Ascending aorta (tissue), 2 donors: ENCODE data around the gene MTARC2. TPM values are rescaled to one million over a fixed set of nuclear protein-coding genes. Genes with fewer than 3 reads are reported as not detected.
"Not testable (repeated sequence)": the region's sequence is repeated elsewhere in the genome, so short reads cannot be mapped to it uniquely, and the experiment has no call there.

ENCODE experiments used
- DNase-seq, 2 donors: peaks; one replicate each; pipeline ENCODE4 v3.0.0-alpha.2; 2019; ENCODE audit warnings: low spot score in 2 of 2
- H3K27ac ChIP-seq, 2 donors: fragments of 200-600 bp; sonication (generic); one replicate each; pipeline ENCODE4 v1.5.1; 2016 to 2017; ENCODE audit warnings: mild to moderate bottlenecking in 1 of 2
- H3K27me3 ChIP-seq: fragments of 200-600 bp; sonication (generic); one replicate; pipeline ENCODE4 v1.5.1; 2017
- H3K36me3 ChIP-seq, 2 donors: fragments of 200-600 bp; sonication (generic); one replicate each; pipeline ENCODE4 v1.5.1; 2016
- H3K4me1 ChIP-seq, 2 donors: fragments of 200-600 bp; sonication (generic); one replicate each; pipeline ENCODE4 v1.5.1; 2016 to 2017; ENCODE audit warnings: mild to moderate bottlenecking in 1 of 2
- H3K4me3 ChIP-seq, 2 donors: fragments of 200-600 bp; sonication (generic); one replicate each; pipeline ENCODE4 v1.5.1; 2016 to 2017; ENCODE audit warnings: mild to moderate bottlenecking in 1 of 2
- H3K9me3 ChIP-seq, 2 donors: fragments of 200-600 bp; sonication (generic); one replicate each; pipeline ENCODE4 v1.5.1; 2016
- CTCF ChIP-seq, 3 experiments: fragments of 200-600 bp in 2 of 3; fragments of 450-650 bp in 1 of 3; sonication (generic) in 2 of 3; IDR thresholded peaks; one replicate each; pipeline ENCODE4 v1.5.1; 2016 to 2019; ENCODE audit warnings: antibody characterized with exemption in 3 of 3, mild to moderate bottlenecking in 1 of 3, moderate library complexity in 1 of 3
- intact Hi-C: fragments of 100-400 bp; cut with DNase I; formaldehyde crosslinking; loops from one replicate; pipeline ENCODE4 v1.15.1; 2023
- total RNA-seq: library from RNA; depleted of rRNA; stranded (reverse); fragments of >200 nt; gene quantifications from one replicate; pipeline ENCODE4 v1.1.0, GENCODE V29; 2016

The MTARC2 gene
- total RNA-seq, 1 donor from 2014 or later, result 23.7 TPM

GRCh38 chr1:220733086-220733601 is 15.0 kb upstream of the MTARC2 start:
- Histone ChIP-seq H3K4me3 (peak overlapping the region; percentile 24 to 56), H3K9me3 (no peaks in the 10 kb centered on the region), H3K27me3 (no peaks in the 10 kb centered on the region), H3K36me3 (no peaks in the 10 kb centered on the region), H3K4me1 (peaks cover 0 to 11% of the 10 kb centered on the region in 2 donors), H3K27ac (peak overlapping the region; percentile 80 to 82)
- intact Hi-C loops, result loop anchor here (1.0 to 5.0 kb wide), 6 partner anchors 16 to 461 kb away; partner anchors contain the start of genes C1orf115, MARK1, MTARC1 and MTARC2
- TF ChIP-seq CTCF (IDR thresholded peaks at IDR 0.05), result peak; percentile 79 to 92 (median 90)
- peak in 1 of 2 donors; percentile 88 for DNase-seq

DNA sequence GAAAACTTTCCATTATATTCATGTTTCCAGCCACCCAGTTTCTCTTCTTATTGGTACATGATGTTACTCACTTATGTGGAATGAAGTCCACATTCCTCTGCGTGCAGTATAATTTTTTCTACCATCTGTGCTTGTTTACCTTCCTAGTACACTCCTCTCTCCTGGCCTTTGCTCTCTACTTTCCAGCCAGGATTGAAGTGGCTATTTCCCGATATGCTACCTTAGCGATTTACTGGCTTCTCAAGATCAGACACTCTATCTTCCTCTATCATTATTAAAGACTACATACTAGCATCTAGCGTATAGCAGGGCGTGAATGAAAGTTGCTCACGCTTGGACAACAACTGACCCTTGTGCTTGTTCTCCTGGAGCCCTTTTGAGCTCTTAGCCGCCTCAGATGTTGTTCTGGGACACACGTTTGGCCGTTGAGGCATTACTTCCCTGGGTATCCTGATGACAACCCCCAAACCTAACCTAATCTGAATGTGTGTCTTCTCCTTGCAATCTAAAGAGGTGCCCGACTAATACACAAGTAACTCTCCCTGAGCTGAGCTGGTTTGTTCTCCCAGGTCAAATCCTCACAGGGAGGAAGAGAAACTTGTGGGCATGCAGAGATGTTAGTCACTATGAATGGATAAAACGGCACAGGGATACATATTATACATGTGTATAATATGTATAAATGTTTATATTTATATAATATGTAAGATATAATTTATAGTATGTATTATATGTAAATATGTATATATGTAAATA is 13.4 kb upstream of the MTARC2 start:
- intact Hi-C loops, result loop anchor here (5.0 kb wide), 3 partner anchors 53 to 462 kb away; partner anchors contain the start of genes MARK1, MTARC1 and RAB3GAP2

DNA sequence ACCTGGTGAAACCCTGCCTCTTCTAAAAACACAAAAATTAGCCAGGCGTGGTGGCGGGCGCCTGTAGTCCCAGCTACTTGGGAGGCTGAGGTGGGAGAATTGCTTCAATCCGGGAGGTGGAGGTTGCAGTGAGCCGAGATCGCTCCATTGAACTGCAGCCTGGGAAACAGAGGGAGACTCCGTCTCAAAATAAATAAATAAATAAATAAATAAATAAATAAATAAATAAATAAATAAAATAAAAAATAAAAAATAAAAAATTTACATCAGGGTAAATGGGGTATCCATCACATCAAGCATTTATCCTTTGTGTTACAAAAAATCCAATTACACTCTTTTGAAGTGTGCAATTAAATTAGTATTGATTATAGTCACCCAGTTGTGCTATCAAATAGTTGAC is 11.8 kb upstream of the MTARC2 start:
- intact Hi-C loops, result not testable (repeated sequence)

More for the DNA sequence above, 13.4 kb upstream of the MTARC2 start:
- Histone ChIP-seq H3K4me3 (no peak overlapping the region), H3K27me3 (no peaks in the 10 kb centered on the region), H3K36me3 (no peaks in the 10 kb centered on the region), H3K4me1 (peaks cover 0 to 11% of the 10 kb centered on the region in 2 donors), H3K9me3 (no peaks in the 10 kb centered on the region), H3K27ac (no peak overlapping the region)
- DNase-seq, result no peak
- TF ChIP-seq CTCF (IDR thresholded peaks at IDR 0.05), result no peak

GRCh38 chr1:220741349-220741748 is 6.8 kb upstream of the MTARC2 start:
- intact Hi-C loops, result loop anchor here (10.0 kb wide), 1 partner anchor 133 kb away; the partner anchor contains the start of gene HLX
- H3K36me3 ChIP-seq, result no peaks in the 10 kb centered on the region
- no peaks in the 10 kb centered on the region for H3K9me3 ChIP-seq
- no peak for TF ChIP-seq CTCF (IDR thresholded peaks at IDR 0.05)
- H3K4me1 ChIP-seq, result no peaks in the 10 kb centered on the region
- H3K27me3 ChIP-seq, result no peaks in the 10 kb centered on the region
- no peak overlapping the region for H3K4me3 ChIP-seq
- H3K27ac ChIP-seq, result no peak overlapping the region
- DNase-seq, result no peak

More for the DNA sequence above, 11.8 kb upstream of the MTARC2 start:
- H3K9me3 ChIP-seq, H3K36me3 ChIP-seq, H3K27ac ChIP-seq, DNase-seq, H3K4me3 ChIP-seq, H3K27me3 ChIP-seq: not testable (repeated sequence)
- H3K4me1 ChIP-seq, result peaks cover 0 to 11% of the 10 kb centered on the region in 2 donors

GRCh38 chr1:220741825-220742224 is 6.3 kb upstream of the MTARC2 start:
- no peak for TF ChIP-seq CTCF (IDR thresholded peaks at IDR 0.05)
- H3K27ac ChIP-seq, result no peak overlapping the region
- H3K4me1 ChIP-seq, result peaks cover 0 to 2% of the 10 kb centered on the region in 2 donors
- intact Hi-C loops, result loop anchor here (10.0 kb wide), 1 partner anchor 133 kb away; the partner anchor contains the start of gene HLX
- H3K27me3 ChIP-seq, result no peaks in the 10 kb centered on the region
- no peaks in the 10 kb centered on the region for H3K9me3 ChIP-seq
- no peak for DNase-seq
- no peaks in the 10 kb centered on the region for H3K36me3 ChIP-seq
- no peak overlapping the region for H3K4me3 ChIP-seq

DNA sequence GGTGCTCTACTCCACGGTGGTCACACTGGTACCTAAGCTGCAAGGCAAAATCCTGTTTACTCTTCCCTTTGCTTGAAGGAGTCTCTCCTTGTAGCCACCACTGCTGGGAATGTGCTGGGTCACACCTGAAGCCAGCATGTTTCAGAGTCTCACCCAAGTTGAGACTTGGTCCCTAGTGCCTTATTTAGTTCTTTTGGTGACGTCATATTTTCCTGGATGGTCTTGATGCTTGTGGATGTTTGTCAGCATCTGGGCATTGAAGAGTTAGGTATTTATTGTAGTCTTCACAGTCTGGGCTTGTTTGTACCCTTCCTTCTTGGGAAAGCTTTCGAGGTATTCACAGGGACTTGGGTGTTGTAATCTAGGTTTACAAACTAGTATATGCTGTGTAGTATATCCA is 5.6 kb upstream of the MTARC2 start:
- no peak overlapping the region for H3K27ac ChIP-seq
- no peak for DNase-seq
- no peaks in the 10 kb centered on the region for H3K36me3 ChIP-seq
- H3K4me3 ChIP-seq, result no peak overlapping the region
- intact Hi-C loops, result loop anchor here (10.0 kb wide), 1 partner anchor 132 kb away; the partner anchor contains the start of gene HLX
- no peak for TF ChIP-seq CTCF (IDR thresholded peaks at IDR 0.05)
- H3K9me3 ChIP-seq, result no peaks in the 10 kb centered on the region
- H3K4me1 ChIP-seq, result peaks cover 0 to 9% of the 10 kb centered on the region in 2 donors
- no peaks in the 10 kb centered on the region for H3K27me3 ChIP-seq
